ENCODE results near the gene KRT20. TPM values are rescaled to one million over a fixed set of nuclear protein-coding genes. Genes with fewer than 3 reads are reported as not detected.

Gene KRT20
- total and polyA plus RNA-seq, 2 of the 4 experiments (the other 2 are of a cell fraction) = not detected

DNA sequence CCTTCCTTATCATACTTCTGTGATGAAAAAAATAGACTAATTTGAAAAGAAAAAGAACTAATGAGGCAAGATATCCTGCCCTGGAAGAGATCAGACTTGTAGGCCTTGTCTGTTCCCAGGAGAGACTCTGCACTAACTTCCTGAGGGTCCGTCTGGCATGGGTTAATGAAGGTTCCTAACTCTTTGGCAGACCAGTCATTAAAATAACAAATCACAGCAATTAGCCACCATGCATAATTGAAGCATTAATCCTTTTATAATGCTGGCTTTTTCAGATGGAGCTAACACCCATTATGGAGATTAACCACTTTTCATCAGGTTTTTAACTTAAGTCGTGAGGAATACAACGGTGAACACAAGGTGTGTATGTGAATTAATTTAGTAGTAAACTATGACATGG is 52.2 kb downstream of the KRT20 start:
- intact Hi-C loops (cut with micrococcal nuclease) = no loop called here
- peaks cover 8% of the 10 kb centered on the region for H3K36me3 ChIP-seq (ENCODE audit: control insufficient read depth, insufficient read depth, low read length)
- no peak overlapping the region for H3K56ac ChIP-seq (ENCODE audit: extremely low read depth, insufficient read depth, low read length)
- no peak overlapping the region for H2BK15ac ChIP-seq (ENCODE audit: low read depth, low read length)
- TF ChIP-seq SMC3 (IDR thresholded peaks at IDR 0.05; ENCODE audit: low read depth, low read length) (no peak), RFX5 (IDR thresholded peaks at IDR 0.05; ENCODE audit: low read depth, low read length) (no peak), POLR2A (IDR thresholded peaks at IDR 0.05; ENCODE audit: low read depth, low read length) (no peak), RAD21 (IDR thresholded peaks at IDR 0.05; ENCODE audit: low read length) (no peak), RCOR1 (IDR thresholded peaks at IDR 0.05; ENCODE audit: insufficient replicate concordance, low read length) (no peak), CEBPB (IDR thresholded peaks at IDR 0.05; ENCODE audit: low read depth, low read length) (no peak), MAZ (IDR thresholded peaks at IDR 0.05; ENCODE audit: borderline replicate concordance, low read depth, low read length) (no peak), MAFK (IDR thresholded peaks at IDR 0.05; ENCODE audit: low read depth, low read length) (no peak), CHD1 (IDR thresholded peaks at IDR 0.05; ENCODE audit: low read depth, low read length) (no peak), MXI1 (IDR thresholded peaks at IDR 0.05; ENCODE audit: borderline replicate concordance, low read depth, low read length) (no peak)
- TF ChIP-seq, protein P1, sequence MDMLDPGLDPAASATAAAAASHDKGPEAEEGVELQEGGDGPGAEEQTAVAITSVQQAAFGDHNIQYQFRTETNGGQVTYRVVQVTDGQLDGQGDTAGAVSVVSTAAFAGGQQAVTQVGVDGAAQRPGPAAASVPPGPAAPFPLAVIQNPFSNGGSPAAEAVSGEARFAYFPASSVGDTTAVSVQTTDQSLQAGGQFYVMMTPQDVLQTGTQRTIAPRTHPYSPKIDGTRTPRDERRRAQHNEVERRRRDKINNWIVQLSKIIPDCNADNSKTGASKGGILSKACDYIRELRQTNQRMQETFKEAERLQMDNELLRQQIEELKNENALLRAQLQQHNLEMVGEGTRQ (IDR thresholded peaks at IDR 0.05; ENCODE audit: low read depth, low read length) = no peak
- TF ChIP-seq, protein P2, sequence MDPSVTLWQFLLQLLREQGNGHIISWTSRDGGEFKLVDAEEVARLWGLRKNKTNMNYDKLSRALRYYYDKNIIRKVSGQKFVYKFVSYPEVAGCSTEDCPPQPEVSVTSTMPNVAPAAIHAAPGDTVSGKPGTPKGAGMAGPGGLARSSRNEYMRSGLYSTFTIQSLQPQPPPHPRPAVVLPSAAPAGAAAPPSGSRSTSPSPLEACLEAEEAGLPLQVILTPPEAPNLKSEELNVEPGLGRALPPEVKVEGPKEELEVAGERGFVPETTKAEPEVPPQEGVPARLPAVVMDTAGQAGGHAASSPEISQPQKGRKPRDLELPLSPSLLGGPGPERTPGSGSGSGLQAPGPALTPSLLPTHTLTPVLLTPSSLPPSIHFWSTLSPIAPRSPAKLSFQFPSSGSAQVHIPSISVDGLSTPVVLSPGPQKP (IDR thresholded peaks at IDR 0.05; ENCODE audit: borderline replicate concordance, low read depth, low read length) = no peak
- TF ChIP-seq, protein P3, sequence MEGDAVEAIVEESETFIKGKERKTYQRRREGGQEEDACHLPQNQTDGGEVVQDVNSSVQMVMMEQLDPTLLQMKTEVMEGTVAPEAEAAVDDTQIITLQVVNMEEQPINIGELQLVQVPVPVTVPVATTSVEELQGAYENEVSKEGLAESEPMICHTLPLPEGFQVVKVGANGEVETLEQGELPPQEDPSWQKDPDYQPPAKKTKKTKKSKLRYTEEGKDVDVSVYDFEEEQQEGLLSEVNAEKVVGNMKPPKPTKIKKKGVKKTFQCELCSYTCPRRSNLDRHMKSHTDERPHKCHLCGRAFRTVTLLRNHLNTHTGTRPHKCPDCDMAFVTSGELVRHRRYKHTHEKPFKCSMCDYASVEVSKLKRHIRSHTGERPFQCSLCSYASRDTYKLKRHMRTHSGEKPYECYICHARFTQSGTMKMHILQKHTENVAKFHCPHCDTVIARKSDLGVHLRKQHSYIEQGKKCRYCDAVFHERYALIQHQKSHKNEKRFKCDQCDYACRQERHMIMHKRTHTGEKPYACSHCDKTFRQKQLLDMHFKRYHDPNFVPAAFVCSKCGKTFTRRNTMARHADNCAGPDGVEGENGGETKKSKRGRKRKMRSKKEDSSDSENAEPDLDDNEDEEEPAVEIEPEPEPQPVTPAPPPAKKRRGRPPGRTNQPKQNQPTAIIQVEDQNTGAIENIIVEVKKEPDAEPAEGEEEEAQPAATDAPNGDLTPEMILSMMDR (conservative IDR thresholded peaks at IDR 0.05; ENCODE audit: low read depth, low read length) = no peak
- no peaks in the 10 kb centered on the region for H3K27me3 ChIP-seq (ENCODE audit: control insufficient read depth, insufficient read depth, low read length)
- H3K4me3 ChIP-seq (ENCODE audit: insufficient read depth, low read depth, low read length) = no peak overlapping the region
- H3K14ac ChIP-seq (replicated peaks; ENCODE audit: low read depth, low read length) = no peak overlapping the region
- H3K9ac ChIP-seq (ENCODE audit: low read depth, low read length) = no peak overlapping the region
- no peak for ATAC-seq (ENCODE audit: low read depth)
- no TSS peak for BruUV-seq (replicated peaks)
- no peak overlapping the region for H2BK20ac ChIP-seq (ENCODE audit: low read depth, low read length)
- H2AFZ ChIP-seq (replicated peaks; ENCODE audit: low read length, poor library complexity) = no peak overlapping the region
- H4K20me1 ChIP-seq (ENCODE audit: insufficient read depth, low read length) = no peaks in the 10 kb centered on the region
- ChIA-PET CTCF (no interaction called here), POLR2A (ENCODE audit: unreplicated experiment) (interaction anchor here (0.6 kb wide), 1 partner anchor 14 kb away, joined by 5 read pairs; no protein-coding TSS in a partner anchor)
- H3K9me1 ChIP-seq (ENCODE audit: insufficient read depth, low read length) = peaks cover 4% of the 10 kb centered on the region; the same call in 1 of the 2 replicates
- no peaks in the 10 kb centered on the region for H3K9me3 ChIP-seq (ENCODE audit: control insufficient read depth, insufficient read depth, low read length)
- H3K23ac ChIP-seq (ENCODE audit: low read depth, low read length) = no peak overlapping the region
- no peak overlapping the region for H3K4me2 ChIP-seq (ENCODE audit: low read depth, low read length)
- dilution Hi-C loops (cut with HindIII; ENCODE audit: low sequenced_read_pairs, unreplicated experiment) = no loop called here
- no peak overlapping the region for H2BK120ac ChIP-seq (ENCODE audit: low read depth, low read length)
- no peaks in the 10 kb centered on the region for H3K4me1 ChIP-seq (ENCODE audit: control insufficient read depth, insufficient read depth, low read length)
- no peak overlapping the region for H2AK5ac ChIP-seq (ENCODE audit: low read depth, low read length)
- no peak overlapping the region for H3K27ac ChIP-seq (ENCODE audit: insufficient read depth, low read length)
- no CpG with 5 or more reads among the region's 3 CpGs for WGBS, 2 experiments (ENCODE audit: extremely low coverage in 2 of 2, insufficient read length in 1 of 2)
- DNase-seq = no peak
- no peak overlapping the region for H4K5ac ChIP-seq (ENCODE audit: low read depth, low read length)
- no peak overlapping the region for H2BK5ac ChIP-seq (ENCODE audit: low read depth, low read length, poor library complexity, severe bottlenecking)
- no peak overlapping the region for H4K8ac ChIP-seq (ENCODE audit: low read depth in 2 of 2, low read length in 2 of 2)
- no peak overlapping the region for H3K4ac ChIP-seq (ENCODE audit: low read depth, low read length)
- in situ Hi-C loops (cut with MboI; ENCODE audit: low sequenced_read_pairs) = no loop called here
- H4K91ac ChIP-seq (ENCODE audit: insufficient read depth, low read depth, low read length) = no peak overlapping the region
- H3K79me1 ChIP-seq (ENCODE audit: low read depth in 1 of 2, low read length in 2 of 2) = peaks cover 3 to 9% of the 10 kb centered on the region in 2 experiments; a peak in 3 of 4 replicates
- no peak overlapping the region for H3K18ac ChIP-seq (ENCODE audit: low read depth, low read length)
- H2AK9ac ChIP-seq (replicated peaks; ENCODE audit: low read depth, low read length, poor library complexity) = no peak overlapping the region
